Esophagus squamous epithelium (tissue), 4 donors: Measurements from ENCODE around the gene BIVM.

Experiments used
- POLR2A ChIP-seq, 4 donors: fragments of 450-650 bp; IDR thresholded peaks; one replicate each; pipeline ENCODE4 v1.6.1; 2017; ENCODE audit warnings: antibody characterized with exemption in 4 of 4, mild to moderate bottlenecking in 4 of 4, moderate library complexity in 3 of 4
- TF ChIP-seq, protein P1 (sequence below), 6 experiments: fragments of 450-650 bp in 4 of 6; fragments of 200-600 bp in 2 of 6; sonication (generic) in 2 of 6; IDR thresholded peaks; one replicate each; pipeline ENCODE4 v1.5.1; 2016 to 2019; ENCODE audit warnings: antibody characterized with exemption in 6 of 6, mild to moderate bottlenecking in 4 of 6, moderate library complexity in 4 of 6

DNA sequence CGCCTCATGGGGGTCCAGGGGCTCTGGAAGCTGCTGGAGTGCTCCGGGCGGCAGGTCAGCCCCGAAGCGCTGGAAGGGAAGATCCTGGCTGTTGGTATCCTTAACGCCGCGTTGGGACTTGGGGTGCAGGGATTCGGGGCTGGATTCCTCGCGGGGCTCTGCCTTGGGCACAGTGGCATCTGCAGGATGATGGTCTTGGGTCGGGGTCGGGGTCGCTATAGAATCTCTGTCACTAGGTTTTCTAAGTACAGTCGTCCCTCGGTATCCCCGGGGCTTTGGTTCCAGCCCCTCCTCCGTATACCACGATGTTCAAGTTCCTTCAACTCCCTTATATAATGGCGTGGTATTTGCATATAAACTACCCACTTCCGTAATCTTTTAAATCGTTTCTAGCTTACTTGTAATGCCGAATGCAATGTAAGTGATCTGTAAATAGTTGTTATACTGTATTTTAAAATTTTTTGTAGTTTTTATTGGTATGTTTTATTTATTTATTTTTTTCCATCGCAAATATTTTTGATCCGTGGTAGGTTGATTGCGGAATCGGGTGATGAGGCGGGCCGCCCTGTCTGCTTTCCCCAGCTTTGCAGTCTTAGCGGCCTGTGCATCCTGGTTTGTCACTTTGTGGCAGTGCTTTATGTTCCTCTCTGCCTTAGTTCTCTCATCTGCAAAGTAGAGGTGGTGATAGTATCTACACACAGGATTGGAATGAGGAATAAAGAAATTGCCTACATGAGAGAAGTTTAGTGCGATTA is 47.5 kb downstream of the BIVM start:
- TF ChIP-seq, protein P1, sequence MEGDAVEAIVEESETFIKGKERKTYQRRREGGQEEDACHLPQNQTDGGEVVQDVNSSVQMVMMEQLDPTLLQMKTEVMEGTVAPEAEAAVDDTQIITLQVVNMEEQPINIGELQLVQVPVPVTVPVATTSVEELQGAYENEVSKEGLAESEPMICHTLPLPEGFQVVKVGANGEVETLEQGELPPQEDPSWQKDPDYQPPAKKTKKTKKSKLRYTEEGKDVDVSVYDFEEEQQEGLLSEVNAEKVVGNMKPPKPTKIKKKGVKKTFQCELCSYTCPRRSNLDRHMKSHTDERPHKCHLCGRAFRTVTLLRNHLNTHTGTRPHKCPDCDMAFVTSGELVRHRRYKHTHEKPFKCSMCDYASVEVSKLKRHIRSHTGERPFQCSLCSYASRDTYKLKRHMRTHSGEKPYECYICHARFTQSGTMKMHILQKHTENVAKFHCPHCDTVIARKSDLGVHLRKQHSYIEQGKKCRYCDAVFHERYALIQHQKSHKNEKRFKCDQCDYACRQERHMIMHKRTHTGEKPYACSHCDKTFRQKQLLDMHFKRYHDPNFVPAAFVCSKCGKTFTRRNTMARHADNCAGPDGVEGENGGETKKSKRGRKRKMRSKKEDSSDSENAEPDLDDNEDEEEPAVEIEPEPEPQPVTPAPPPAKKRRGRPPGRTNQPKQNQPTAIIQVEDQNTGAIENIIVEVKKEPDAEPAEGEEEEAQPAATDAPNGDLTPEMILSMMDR (IDR thresholded peaks at IDR 0.05) = peak in 2 of 6 experiments; percentile 21
- TF ChIP-seq POLR2A (IDR thresholded peaks at IDR 0.05) = no peak
